ENCODE results near the gene NDUFA8.

NDUFA8 gene

GRCh38 chr9:122135529-122135859 lies 24.1 kb downstream of the NDUFA8 start:
- no peak for DNase-seq (ENCODE audit: low spot score)

- no peak for DNase-seq (ENCODE audit: low spot score)
Measured at GRCh38 chr9:122134822-122135528, 24.6 kb downstream of the NDUFA8 start.

GRCh38 chr9:122133984-122134535 lies 25.5 kb downstream of the NDUFA8 start:
- DNase-seq (ENCODE audit: low spot score), result no peak

- no peak for DNase-seq (ENCODE audit: low spot score)
Measured at GRCh38 chr9:122133263-122133983, 26.2 kb downstream of the NDUFA8 start.

- DNase-seq (ENCODE audit: low spot score), result no peak
Measured at GRCh38 chr9:122132539-122132938, 27.0 kb downstream of the NDUFA8 start.

- peak; percentile 32 for DNase-seq (ENCODE audit: low spot score)
Measured at GRCh38 chr9:122131401-122132001, 28.1 kb downstream of the NDUFA8 start.

- DNase-seq (ENCODE audit: low spot score), result peak; percentile 6
Measured at GRCh38 chr9:122130837-122131236, 28.7 kb downstream of the NDUFA8 start.

- DNase-seq (ENCODE audit: low spot score), result no peak
Measured at GRCh38 chr9:122129969-122130368, 29.6 kb downstream of the NDUFA8 start.

GRCh38 chr9:122128969-122129343 lies 30.6 kb downstream of the NDUFA8 start:
- no peak for DNase-seq (ENCODE audit: low spot score)

- DNase-seq (ENCODE audit: low spot score), result no peak
Measured at GRCh38 chr9:122128007-122128968, 31.3 kb downstream of the NDUFA8 start.

GRCh38 chr9:122127396-122127798 lies 32.2 kb downstream of the NDUFA8 start:
- DNase-seq (ENCODE audit: low spot score), result peak; percentile 6

GRCh38 chr9:122126331-122127261 lies 33.0 kb downstream of the NDUFA8 start:
- DNase-seq (ENCODE audit: low spot score), result peak; percentile 83

GRCh38 chr9:122125509-122126330 lies 33.9 kb downstream of the NDUFA8 start:
- DNase-seq (ENCODE audit: low spot score), result peak; percentile 62

- DNase-seq (ENCODE audit: low spot score), result peak; percentile 76
Measured at GRCh38 chr9:122125158-122125508, 34.4 kb downstream of the NDUFA8 start.

- no peak for DNase-seq (ENCODE audit: low spot score)
Measured at GRCh38 chr9:122124528-122124927, 35.1 kb downstream of the NDUFA8 start.

GRCh38 chr9:122124048-122124447 lies 35.5 kb downstream of the NDUFA8 start:
- DNase-seq (ENCODE audit: low spot score), result no peak

GRCh38 chr9:122122903-122123632 lies 36.5 kb downstream of the NDUFA8 start:
- DNase-seq (ENCODE audit: low spot score), result peak; percentile 73

GRCh38 chr9:122122468-122122867 lies 37.1 kb downstream of the NDUFA8 start:
- DNase-seq (ENCODE audit: low spot score), result no peak

GRCh38 chr9:122121931-122122330 lies 37.6 kb downstream of the NDUFA8 start:
- DNase-seq (ENCODE audit: low spot score), result no peak

Measured in kidney tubule cell (primary cell).